HepG2 (cell line): Measurements from ENCODE around the gene ZBTB7A. TPM values are rescaled to one million over a fixed set of nuclear protein-coding genes. Genes with fewer than 3 reads are reported as not detected.
A peak's percentile ranks its signal among the peaks of the same experiment; 100 is the strongest.

ENCODE experiments used
- AKAP8 ChIP-seq: sonication (generic); formaldehyde crosslinking; IDR thresholded peaks from 2 replicates; pipeline ENCODE4 v1.5.1; 2020; ENCODE audit warnings: mild to moderate bottlenecking, missing genetic modification reagents
- ARID3A ChIP-seq: IDR thresholded peaks from 2 replicates; pipeline ENCODE4 v1.6.1; 2012; ENCODE audit warnings: low read depth, low read length, improper control_type of control experiment
- BRD4 ChIP-seq: sonication (generic); formaldehyde crosslinking; IDR thresholded peaks from 2 replicates; pipeline ENCODE4 v1.4.0; 2020; ENCODE audit warnings: missing genetic modification reagents
- CBX2 ChIP-seq, 2 experiments: fragments of 200-600 bp in 1 of 2; sonication (generic); formaldehyde crosslinking in 1 of 2; IDR thresholded peaks; 2 replicates each; pipeline versions ENCODE4 v1.7.0 to v1.8.1; 2018 to 2022; ENCODE audit warnings: low read depth in 2 of 2, low read length in 1 of 2, mild to moderate bottlenecking in 1 of 2, missing genetic modification reagents in 1 of 2
- E2F1 ChIP-seq: sonication (generic); formaldehyde crosslinking; IDR thresholded peaks from 2 replicates; pipeline ENCODE4 v1.5.0; 2020; ENCODE audit warnings: missing genetic modification reagents
- E2F5 ChIP-seq: sonication (generic); formaldehyde crosslinking; conservative IDR thresholded peaks from 2 replicates; pipeline ENCODE4 v1.4.0; 2020; ENCODE audit warnings: missing genetic modification reagents
- HDAC1 ChIP-seq: sonication (generic); formaldehyde crosslinking; IDR thresholded peaks from 2 replicates; pipeline ENCODE4 v1.5.1; 2020; ENCODE audit warnings: mild to moderate bottlenecking, missing genetic modification reagents
- HNRNPK ChIP-seq: fragments of 200-400 bp; formaldehyde crosslinking; IDR thresholded peaks from 2 replicates; pipeline ENCODE4 v1.6.1; 2018; ENCODE audit warnings: low read length, low read depth, moderate library complexity, mild to moderate bottlenecking; ENCODE audit not compliant: poor library complexity, severe bottlenecking
- HNRNPL ChIP-seq: fragments of 200-400 bp; formaldehyde crosslinking; IDR thresholded peaks from 2 replicates; pipeline ENCODE4 v1.6.1; 2017; ENCODE audit warnings: mild to moderate bottlenecking, low read depth, low read length
- JUNB ChIP-seq: sonication (generic); formaldehyde crosslinking; IDR thresholded peaks from 2 replicates; pipeline ENCODE4 v1.8.0; 2022; ENCODE audit warnings: missing genetic modification reagents, mild to moderate bottlenecking, borderline replicate concordance
- POLR2G ChIP-seq: fragments of 200-400 bp; formaldehyde crosslinking; IDR thresholded peaks from 2 replicates; pipeline ENCODE4 v1.6.1; 2018; ENCODE audit warnings: mild to moderate bottlenecking, low read depth, low read length, moderate library complexity
- REPIN1 ChIP-seq: sonication (generic); formaldehyde crosslinking; IDR thresholded peaks from 2 replicates; pipeline ENCODE4 v1.8.0; 2022; ENCODE audit warnings: missing genetic modification reagents, low read depth, mild to moderate bottlenecking, borderline replicate concordance
- STAT5B ChIP-seq: sonication (generic); formaldehyde crosslinking; IDR thresholded peaks from 2 replicates; pipeline ENCODE4 v1.4.0; 2020; ENCODE audit warnings: missing genetic modification reagents
- TARDBP ChIP-seq: sonication (generic); formaldehyde crosslinking; IDR thresholded peaks from 2 replicates; pipeline ENCODE4 v1.8.0; 2022; ENCODE audit warnings: mild to moderate bottlenecking, missing genetic modification reagents
- XRCC5 ChIP-seq: fragments of 200-400 bp; formaldehyde crosslinking; optimal IDR thresholded peaks from 2 replicates; pipeline ENCODE3; 2017; ENCODE audit warnings: mild to moderate bottlenecking, low read length
- ZBTB43 ChIP-seq: sonication (generic); formaldehyde crosslinking; conservative IDR thresholded peaks from 2 replicates; pipeline ENCODE4 v1.4.0; 2020; ENCODE audit warnings: missing genetic modification reagents
- ZMAT5 ChIP-seq: sonication (generic); formaldehyde crosslinking; IDR thresholded peaks from 2 replicates; pipeline ENCODE4 v1.5.0; 2020; ENCODE audit warnings: mild to moderate bottlenecking, low read depth, missing genetic modification reagents, borderline replicate concordance
- ZNF10 ChIP-seq: sonication (generic); formaldehyde crosslinking; IDR thresholded peaks from 2 replicates; pipeline ENCODE4 v1.4.0; 2020; ENCODE audit warnings: mild to moderate bottlenecking, low read depth, missing genetic modification reagents, borderline replicate concordance
- ZNF235 ChIP-seq: sonication (generic); formaldehyde crosslinking; IDR thresholded peaks from 2 replicates; pipeline ENCODE4 v1.8.1; 2023; ENCODE audit warnings: mild to moderate bottlenecking, missing genetic modification reagents, borderline replicate concordance
- ZNF326 ChIP-seq: sonication (generic); formaldehyde crosslinking; IDR thresholded peaks from 2 replicates; pipeline ENCODE4 v1.4.0; 2020; ENCODE audit warnings: missing genetic modification reagents, borderline replicate concordance
- ZNF329 ChIP-seq: sonication (generic); formaldehyde crosslinking; IDR thresholded peaks from 2 replicates; pipeline ENCODE4 v1.9.0; 2021; ENCODE audit warnings: low read depth, mild to moderate bottlenecking, missing genetic modification reagents
- ZNF382 ChIP-seq: sonication (generic); formaldehyde crosslinking; IDR thresholded peaks from 2 replicates; pipeline ENCODE4 v1.5.0; 2020; ENCODE audit warnings: missing genetic modification reagents, mild to moderate bottlenecking, borderline replicate concordance
- ZNF441 ChIP-seq: sonication (generic); formaldehyde crosslinking; IDR thresholded peaks from 2 replicates; pipeline ENCODE4 v1.7.0; 2021; ENCODE audit warnings: missing genetic modification reagents, borderline replicate concordance
- ZNF652 ChIP-seq: IDR thresholded peaks from 2 replicates; pipeline ENCODE4 v1.6.1; 2016; ENCODE audit warnings: low read depth, borderline replicate concordance
- ZNF768 ChIP-seq: sonication (generic); formaldehyde crosslinking; IDR thresholded peaks from 2 replicates; pipeline ENCODE4 v1.4.0; 2020; ENCODE audit warnings: missing genetic modification reagents
- polyA plus RNA-seq, 8 experiments: library from polyadenylated mRNA; depleted of rRNA in 3 of 8; stranded (reverse) in 7 of 8; unstranded in 1 of 8; fragments of >200 nt; fragmentation: Illumina TruSeq in 4 of 8; extraction: Trizol in 4 of 8; gene quantifications; 2 replicates each; pipeline versions ENCODE4 v1.2.1 to v1.2.3, GENCODE V29; 2011 to 2016; ENCODE audit warnings: low read depth in 4 of 8, missing spikeins in 1 of 8, mixed read lengths in 1 of 8; ENCODE audit not compliant: insufficient read depth in 1 of 8
- total RNA-seq, 5 experiments: library from RNA; depleted of rRNA; stranded (reverse); fragments of >200 nt; fragmentation: Illumina TruSeq; extraction: Trizol; gene quantifications; 2 replicates each; pipeline ENCODE4 v1.2.3, GENCODE V29; 2016; ENCODE audit warnings: low read depth in 1 of 5

Gene ZBTB7A
- total and polyA plus RNA-seq, 2 of the 13 experiments (the other 11 are each of a cell fraction or from before 2014, with no cell fraction given): 3.6 to 4.0 TPM

- no peak for TF ChIP-seq E2F1 (CRISPR knock-in tag)
- TF ChIP-seq TARDBP (CRISPR knock-in tag): peak; percentile 34; the same call in 1 of the 2 replicates
- no peak for TF ChIP-seq ZNF10
- TF ChIP-seq HNRNPL: peak; percentile 80
- TF ChIP-seq ZNF441: no peak
- no peak for TF ChIP-seq ZNF329 (CRISPR knock-in tag)
- TF ChIP-seq BRD4 (CRISPR knock-in tag): no peak
- peak; percentile 100 for TF ChIP-seq ZNF768 (CRISPR knock-in tag)
- no peak for TF ChIP-seq REPIN1 (CRISPR knock-in tag)
- TF ChIP-seq ZMAT5 (CRISPR knock-in tag): no peak
- TF ChIP-seq XRCC5: no peak
- TF ChIP-seq HDAC1: peak; percentile 71
- no peak for TF ChIP-seq HNRNPK
- TF ChIP-seq ZNF235 (CRISPR knock-in tag): no peak
- TF ChIP-seq ZNF326 (CRISPR knock-in tag): 0 out of 2 replicates have a peak, but pooled peaks have one; percentile 19
- no peak for TF ChIP-seq ZNF652 (CRISPR knock-in tag)
- no peak for TF ChIP-seq ZBTB43
- no peak for TF ChIP-seq CBX2 (IDR thresholded peaks at IDR 0.05; ENCODE audit: low read depth, low read length)
- TF ChIP-seq CBX2 (CRISPR knock-in tag; IDR thresholded peaks at IDR 0.05; ENCODE audit: low read depth): no peak
- TF ChIP-seq AKAP8 (CRISPR knock-in tag): peak; percentile 96
- TF ChIP-seq ARID3A: no peak
- TF ChIP-seq POLR2G: no peak
- no peak for TF ChIP-seq E2F5 (CRISPR knock-in tag)
- no peak for TF ChIP-seq ZNF382 (CRISPR knock-in tag)
- no peak for TF ChIP-seq STAT5B (CRISPR knock-in tag)
- no peak for TF ChIP-seq JUNB
These were observed 3.1 kb downstream of the ZBTB7A start (continued) for GRCh38 chr19:4063369-4064148.
